B cell (primary cell): ENCODE results near the gene VTI1A.
"Not testable (repeated sequence)": the region's sequence is repeated elsewhere in the genome, so short reads cannot be mapped to it uniquely, and the experiment has no call there.

Experiments
- CTCF ChIP-seq: fragments of 200-600 bp; IDR thresholded peaks from one replicate; pipeline ENCODE4 v1.8.0; 2022; ENCODE audit warnings: antibody characterized with exemption, mild to moderate bottlenecking
- EZH2 ChIP-seq: IDR thresholded peaks from 2 replicates; pipeline ENCODE4 v1.6.1; 2012; ENCODE audit warnings: borderline replicate concordance, low read depth, mild to moderate bottlenecking, moderate library complexity, low read length; ENCODE audit not compliant: insufficient read depth, poor library complexity, severe bottlenecking

GRCh38 chr10:112406806-112407205 is 40.2 kb upstream of the VTI1A start:
- TF ChIP-seq CTCF, EZH2: not testable (repeated sequence)
